Chondrocyte (in vitro differentiated cells): Measurements from ENCODE around the gene NINL. TPM values are rescaled to one million over a fixed set of nuclear protein-coding genes. Genes with fewer than 3 reads are reported as not detected.
"Not testable (repeated sequence)": the region's sequence is repeated elsewhere in the genome, so short reads cannot be mapped to it uniquely, and the experiment has no call there.

Experiments
- DNase-seq: peaks from one replicate; pipeline ENCODE4 v3.0.0; 2021; ENCODE audit warnings: mixed read lengths, low spot score
- H3K27ac Mint-ChIP-seq: one replicate; pipeline ENCODE4 v1.8.0; 2021; ENCODE audit warnings: mild to moderate bottlenecking, moderate library complexity, mixed read lengths; ENCODE audit not compliant: unreplicated experiment
- H3K27me3 Mint-ChIP-seq: 2 replicates; pipeline ENCODE4 v1.8.0; 2021; ENCODE audit warnings: low read depth, mixed read lengths
- H3K36me3 Mint-ChIP-seq: 2 replicates; pipeline ENCODE4 v1.8.0; 2021; ENCODE audit warnings: low read depth, mixed read lengths
- H3K4me1 Mint-ChIP-seq: 2 replicates; pipeline ENCODE4 v1.8.0; 2021; ENCODE audit warnings: low read depth, mild to moderate bottlenecking, mixed read lengths
- H3K4me3 Mint-ChIP-seq: one replicate; pipeline ENCODE4 v1.8.0; 2021; ENCODE audit warnings: mild to moderate bottlenecking, moderate library complexity, mixed read lengths; ENCODE audit not compliant: unreplicated experiment
- H3K9me3 Mint-ChIP-seq: 2 replicates; pipeline ENCODE4 v1.8.0; 2021; ENCODE audit warnings: low read depth, mixed read lengths
- total RNA-seq: library from RNA; stranded (reverse); gene quantifications from 3 replicates; pipeline ENCODE4 v1.2.1, GENCODE V29; 2021
- TF ChIP-seq, protein P1 (sequence below): fragments of 200-600 bp; sonication (generic); IDR thresholded peaks from 2 replicates; pipeline ENCODE4 v1.5.0; 2021; ENCODE audit warnings: antibody characterized with exemption, mild to moderate bottlenecking, moderate library complexity

The NINL gene
- total RNA-seq, 1 donor from 2014 or later = 10.6 TPM

DNA sequence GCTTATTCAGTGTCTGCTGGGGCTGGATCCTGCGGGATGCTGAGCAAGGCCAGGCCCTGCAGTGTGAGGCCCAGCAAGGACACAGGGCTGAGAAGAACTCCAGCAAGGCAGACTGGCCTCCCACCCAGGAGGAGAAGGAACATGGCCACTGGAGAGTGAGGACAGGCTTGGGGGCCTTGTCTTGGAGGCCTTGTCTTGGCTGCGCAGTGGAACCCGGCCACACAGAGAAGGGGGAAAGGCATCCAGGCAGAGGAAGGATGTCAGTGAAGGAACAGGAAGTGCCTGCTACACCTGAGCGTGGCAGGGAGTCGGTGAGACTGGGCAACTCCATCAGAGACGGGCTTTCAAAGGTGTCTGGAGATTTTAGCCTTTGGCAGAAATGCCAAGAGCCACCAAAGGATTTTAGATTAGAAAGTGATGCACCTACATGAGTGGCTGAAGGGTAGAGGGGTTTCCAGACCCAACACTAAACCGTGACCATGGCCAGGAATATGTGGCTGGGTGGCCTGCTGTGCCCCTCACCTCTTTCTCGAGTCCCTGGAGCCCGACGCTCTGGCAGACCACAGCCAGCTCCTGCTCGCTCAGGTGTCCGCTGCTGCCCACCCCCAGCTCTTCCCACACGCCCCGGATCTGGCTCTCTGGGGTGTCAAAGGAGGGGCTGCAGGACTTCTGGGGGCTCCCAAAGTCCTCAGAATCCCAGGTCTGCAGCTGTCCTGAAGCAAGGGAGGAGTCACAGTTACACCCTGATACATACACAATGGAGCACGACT is 80.8 kb downstream of the NINL start:
- peaks cover 22% of the 10 kb centered on the region for H3K4me1 Mint-ChIP-seq
- no peaks in the 10 kb centered on the region for H3K27me3 Mint-ChIP-seq
- DNase-seq = no peak
- no peak overlapping the region for H3K4me3 Mint-ChIP-seq
- TF ChIP-seq, protein P1, sequence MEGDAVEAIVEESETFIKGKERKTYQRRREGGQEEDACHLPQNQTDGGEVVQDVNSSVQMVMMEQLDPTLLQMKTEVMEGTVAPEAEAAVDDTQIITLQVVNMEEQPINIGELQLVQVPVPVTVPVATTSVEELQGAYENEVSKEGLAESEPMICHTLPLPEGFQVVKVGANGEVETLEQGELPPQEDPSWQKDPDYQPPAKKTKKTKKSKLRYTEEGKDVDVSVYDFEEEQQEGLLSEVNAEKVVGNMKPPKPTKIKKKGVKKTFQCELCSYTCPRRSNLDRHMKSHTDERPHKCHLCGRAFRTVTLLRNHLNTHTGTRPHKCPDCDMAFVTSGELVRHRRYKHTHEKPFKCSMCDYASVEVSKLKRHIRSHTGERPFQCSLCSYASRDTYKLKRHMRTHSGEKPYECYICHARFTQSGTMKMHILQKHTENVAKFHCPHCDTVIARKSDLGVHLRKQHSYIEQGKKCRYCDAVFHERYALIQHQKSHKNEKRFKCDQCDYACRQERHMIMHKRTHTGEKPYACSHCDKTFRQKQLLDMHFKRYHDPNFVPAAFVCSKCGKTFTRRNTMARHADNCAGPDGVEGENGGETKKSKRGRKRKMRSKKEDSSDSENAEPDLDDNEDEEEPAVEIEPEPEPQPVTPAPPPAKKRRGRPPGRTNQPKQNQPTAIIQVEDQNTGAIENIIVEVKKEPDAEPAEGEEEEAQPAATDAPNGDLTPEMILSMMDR = no peak
- H3K36me3 Mint-ChIP-seq = peaks cover 29% of the 10 kb centered on the region
- no peaks in the 10 kb centered on the region for H3K9me3 Mint-ChIP-seq
- no peak overlapping the region for H3K27ac Mint-ChIP-seq

- Mint-ChIP-seq H3K27ac (no peak overlapping the region), H3K4me3 (no peak overlapping the region), H3K27me3 (no peaks in the 10 kb centered on the region), H3K9me3 (no peaks in the 10 kb centered on the region), H3K36me3 (peaks cover 23% of the 10 kb centered on the region), H3K4me1 (peaks cover 18% of the 10 kb centered on the region)
- TF ChIP-seq, protein P1 = no peak
- no peak for DNase-seq
Observed at GRCh38 chr20:25503936-25504335, 81.4 kb downstream of the NINL start.

DNA sequence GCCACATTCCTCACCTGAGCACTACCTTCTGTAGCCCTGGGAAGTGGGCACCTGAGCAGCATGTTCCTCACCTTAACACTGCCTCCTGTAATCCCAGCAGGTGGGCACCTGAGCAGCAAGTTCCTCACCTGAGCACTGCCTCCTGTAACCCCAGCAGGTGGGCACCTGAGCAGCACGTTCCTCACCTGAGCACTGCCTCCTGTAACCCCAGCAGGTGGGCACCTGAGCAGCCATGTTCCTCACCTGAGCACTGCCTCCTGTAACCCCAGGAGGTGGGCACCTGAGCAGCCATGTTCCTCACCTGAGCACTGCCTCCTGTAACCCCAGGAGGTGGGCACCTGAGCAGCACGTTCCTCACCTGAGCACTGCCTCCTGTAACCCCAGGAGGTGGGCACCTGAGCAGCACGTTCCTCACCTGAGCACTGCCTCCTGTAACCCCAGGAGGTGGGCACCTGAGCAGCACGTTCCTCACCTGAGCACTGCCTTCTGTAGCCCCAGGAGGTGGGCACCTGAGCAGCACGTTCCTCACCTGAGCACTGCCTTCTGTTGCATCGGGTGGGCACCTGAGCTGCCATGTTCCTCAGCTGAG is 82.2 kb downstream of the NINL start:
- H3K36me3 Mint-ChIP-seq = peaks cover 21% of the 10 kb centered on the region
- not testable (repeated sequence) for H3K9me3 Mint-ChIP-seq, H3K27ac Mint-ChIP-seq, H3K27me3 Mint-ChIP-seq, DNase-seq, H3K4me1 Mint-ChIP-seq, H3K4me3 Mint-ChIP-seq

DNA sequence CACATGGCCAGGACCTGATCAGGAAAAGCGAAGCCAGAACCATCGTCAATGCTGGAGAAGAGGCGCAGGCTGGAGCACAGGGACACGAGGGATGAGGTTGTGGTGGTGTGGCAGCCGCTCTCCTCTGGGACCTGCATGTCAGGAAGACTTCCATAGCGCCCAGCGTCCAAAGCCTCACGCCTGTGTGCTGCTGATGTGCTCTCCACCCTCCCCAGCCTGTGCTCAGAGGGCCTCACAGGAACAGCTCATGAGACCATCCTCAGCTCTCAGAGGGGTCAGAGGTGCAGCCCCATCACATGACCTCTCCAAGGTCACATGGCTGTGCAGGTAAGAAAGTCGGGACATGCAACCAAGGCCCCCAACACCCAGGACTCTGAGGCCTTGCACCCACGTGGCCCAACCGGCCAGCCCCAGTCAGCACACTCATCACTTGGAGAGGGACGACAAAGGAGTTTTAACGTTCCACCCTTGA is 84.4 kb downstream of the NINL start:
- Mint-ChIP-seq H3K36me3 (peaks cover 18% of the 10 kb centered on the region), H3K4me3 (no peak overlapping the region), H3K9me3 (no peaks in the 10 kb centered on the region), H3K4me1 (no peaks in the 10 kb centered on the region), H3K27ac (no peak overlapping the region), H3K27me3 (no peaks in the 10 kb centered on the region)
- TF ChIP-seq, protein P1 = no peak
- no peak for DNase-seq

GRCh38 chr20:25499855-25500434 is 85.4 kb downstream of the NINL start:
- H3K36me3 Mint-ChIP-seq = peaks cover 15% of the 10 kb centered on the region
- H3K4me1 Mint-ChIP-seq = no peaks in the 10 kb centered on the region
- H3K9me3 Mint-ChIP-seq = no peaks in the 10 kb centered on the region
- no peak overlapping the region for H3K4me3 Mint-ChIP-seq
- no peak for DNase-seq
- H3K27me3 Mint-ChIP-seq = no peaks in the 10 kb centered on the region
- TF ChIP-seq, protein P1 = no peak
- H3K27ac Mint-ChIP-seq = no peak overlapping the region
